H54 (cell line): ENCODE measurements around the gene ATL3.
A peak's percentile ranks its signal among the peaks of the same experiment; 100 is the strongest.
"Not testable (repeated sequence)": the region's sequence is repeated elsewhere in the genome, so short reads cannot be mapped to it uniquely, and the experiment has no call there.

Experiments
- DNase-seq: peaks from one replicate; pipeline ENCODE4 v3.0.0; 2011; ENCODE audit warnings: low spot score, mixed read lengths; ENCODE audit not compliant: insufficient read length
- FAIRE-seq: peaks from 3 replicates; lab custom pipeline; 2011; peaks lifted over from hg19 to GRCh38; lab: Jason Lieb, UNC
- POLR2A ChIP-seq: IDR thresholded peaks from 2 replicates; pipeline ENCODE4 v1.6.1; 2011; ENCODE audit warnings: low read depth, mild to moderate bottlenecking, low read length

ATL3 gene

DNA sequence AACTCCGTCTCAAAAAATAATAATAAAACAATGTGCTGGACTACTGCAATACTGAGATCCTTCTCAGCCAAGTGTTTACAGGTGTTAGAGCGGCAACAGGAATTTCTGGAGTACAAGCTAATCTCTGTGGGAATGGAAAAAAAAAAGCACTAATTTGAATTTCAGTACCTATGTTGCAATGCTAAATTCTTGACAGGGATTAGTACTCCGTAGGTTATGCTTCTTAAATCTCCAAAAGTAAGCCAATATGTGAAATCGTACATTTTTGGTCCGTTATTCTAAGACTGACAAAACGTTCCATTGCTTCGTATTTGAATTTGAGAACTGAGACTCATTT, 1.1 kb downstream of the ATL3 start:
- FAIRE-seq (no peak), DNase-seq (no peak)
- no peak for TF ChIP-seq POLR2A

- TF ChIP-seq POLR2A = no peak
- peak; percentile 91 for FAIRE-seq
- peak; percentile 76 for DNase-seq
These were observed 3.0 kb downstream of the ATL3 start for GRCh38 chr11:63667995-63668795.

DNA sequence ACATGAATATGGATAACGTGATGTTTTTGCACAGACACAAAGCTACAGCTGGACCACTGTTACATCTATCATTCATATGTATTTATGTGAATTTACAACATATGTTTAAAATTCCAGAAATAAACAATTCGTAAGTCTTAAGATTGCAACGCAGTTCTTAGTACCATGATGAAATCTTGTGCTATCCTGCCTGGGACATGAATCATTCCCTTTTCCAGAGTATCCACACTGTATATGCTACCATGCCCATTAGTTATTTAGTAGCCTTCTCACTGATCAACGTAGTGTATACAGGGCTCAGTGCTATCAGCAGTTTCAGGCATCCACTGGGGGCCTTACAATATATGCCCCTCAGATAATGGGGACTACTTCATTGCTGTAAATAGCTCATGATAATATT, 4.3 kb downstream of the ATL3 start:
- FAIRE-seq = no peak
- no peak for TF ChIP-seq POLR2A
- DNase-seq = no peak

- peak; percentile 84 for DNase-seq
- peak; percentile 91 for FAIRE-seq
These were observed 7.4 kb downstream of the ATL3 start for GRCh38 chr11:63663809-63664208.

DNA sequence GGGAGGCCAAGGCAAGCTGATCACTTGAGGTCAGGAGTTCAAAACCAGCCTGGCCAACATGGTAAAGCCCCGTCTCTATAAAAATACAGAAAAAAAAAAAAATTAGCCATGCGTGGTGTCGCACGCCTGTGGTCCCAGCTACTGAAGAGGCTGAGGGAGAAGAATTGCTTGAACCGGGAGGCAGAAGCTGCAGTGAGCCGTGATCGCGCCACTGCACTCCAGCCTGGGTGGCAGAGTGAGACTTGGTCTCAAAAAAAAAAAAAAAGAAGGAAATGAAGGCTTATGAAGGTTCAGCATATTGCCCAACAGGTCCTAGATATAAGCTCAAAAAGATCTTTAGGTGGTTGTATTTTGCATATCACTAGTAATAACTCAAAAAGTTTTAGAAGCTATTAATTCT, 10.2 kb downstream of the ATL3 start:
- no peak for TF ChIP-seq POLR2A
- FAIRE-seq (no peak), DNase-seq (no peak)

More at GRCh38 chr11:63663809-63664208, 7.4 kb downstream of the ATL3 start:
- TF ChIP-seq POLR2A = no peak

- TF ChIP-seq POLR2A = no peak
- FAIRE-seq = no peak
- DNase-seq = no peak
These were observed 18.5 kb downstream of the ATL3 start for GRCh38 chr11:63652671-63653070.

DNA sequence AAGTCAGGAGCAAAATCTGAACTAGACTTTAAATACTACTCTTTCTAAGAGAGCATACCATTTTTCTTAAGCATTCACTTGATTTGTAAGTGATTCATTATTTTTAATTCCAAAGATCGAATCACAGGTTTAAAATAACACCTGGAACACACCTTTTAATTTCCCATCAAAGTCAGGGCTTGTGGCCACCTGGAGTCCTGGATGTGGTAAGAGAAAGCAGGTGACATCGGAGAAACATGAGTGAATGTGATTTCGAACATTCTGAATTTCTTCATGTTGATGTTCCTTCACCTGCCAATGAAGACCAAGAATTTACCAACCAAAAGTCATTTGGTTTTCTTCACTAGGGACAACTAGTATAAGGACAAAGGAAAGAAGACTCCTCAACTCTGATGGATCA, 28.0 kb downstream of the ATL3 start:
- peak; percentile 11 for FAIRE-seq
- no peak for TF ChIP-seq POLR2A
- no peak for DNase-seq

DNA sequence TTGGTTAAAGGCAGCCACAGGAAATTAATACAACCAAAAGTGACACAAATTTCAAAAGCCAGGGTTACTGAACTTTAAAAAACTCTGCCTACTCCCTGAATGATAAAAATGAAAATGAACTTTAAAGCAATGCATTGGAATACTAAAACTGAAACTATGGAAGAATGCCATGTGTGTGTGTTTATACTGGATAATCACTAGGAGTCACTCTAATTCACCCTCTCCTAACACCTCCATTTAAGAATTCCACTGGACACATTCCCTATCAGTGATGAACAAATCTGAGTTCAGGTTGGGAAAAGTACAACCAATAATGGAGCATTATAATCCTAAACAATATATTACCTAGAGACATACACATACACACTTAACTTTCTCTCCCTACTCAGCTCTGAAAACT, 29.4 kb downstream of the ATL3 start:
- no peak for DNase-seq
- peak; percentile 84 for FAIRE-seq
- TF ChIP-seq POLR2A = no peak

DNA sequence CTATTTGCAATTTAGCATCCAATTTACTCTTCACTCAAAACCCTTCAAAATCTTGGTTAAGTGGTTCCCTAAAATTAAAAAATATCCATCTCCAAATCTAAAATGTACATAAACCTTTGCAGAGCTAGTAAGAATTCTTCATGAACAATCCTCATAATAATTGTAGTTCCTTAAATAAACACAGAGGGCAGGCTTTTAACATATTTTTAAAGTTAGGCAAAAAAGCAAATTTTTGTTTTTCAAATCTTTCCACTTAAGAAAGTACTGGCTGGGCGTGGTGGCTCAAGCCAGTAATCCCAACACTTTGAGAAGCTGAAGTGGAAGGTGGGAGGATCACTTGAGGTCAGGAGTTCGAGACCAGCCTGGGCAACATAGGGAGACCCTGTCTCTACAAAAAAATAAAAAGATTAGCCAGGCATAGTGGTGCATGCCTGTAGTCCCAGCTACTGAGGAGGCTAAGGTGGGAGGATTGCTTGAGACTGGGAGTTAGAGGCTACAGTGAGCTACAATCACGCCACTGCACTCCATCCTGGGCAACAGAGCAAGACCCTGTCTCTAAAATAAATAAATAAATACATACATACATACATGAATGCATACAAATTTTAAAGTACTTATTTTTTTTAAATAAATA, 31.9 kb downstream of the ATL3 start:
- no peak for TF ChIP-seq POLR2A
- DNase-seq (no peak), FAIRE-seq (no peak)

GRCh38 chr11:63638436-63638835, 32.7 kb downstream of the ATL3 start:
- FAIRE-seq, DNase-seq: not testable (repeated sequence)

DNA sequence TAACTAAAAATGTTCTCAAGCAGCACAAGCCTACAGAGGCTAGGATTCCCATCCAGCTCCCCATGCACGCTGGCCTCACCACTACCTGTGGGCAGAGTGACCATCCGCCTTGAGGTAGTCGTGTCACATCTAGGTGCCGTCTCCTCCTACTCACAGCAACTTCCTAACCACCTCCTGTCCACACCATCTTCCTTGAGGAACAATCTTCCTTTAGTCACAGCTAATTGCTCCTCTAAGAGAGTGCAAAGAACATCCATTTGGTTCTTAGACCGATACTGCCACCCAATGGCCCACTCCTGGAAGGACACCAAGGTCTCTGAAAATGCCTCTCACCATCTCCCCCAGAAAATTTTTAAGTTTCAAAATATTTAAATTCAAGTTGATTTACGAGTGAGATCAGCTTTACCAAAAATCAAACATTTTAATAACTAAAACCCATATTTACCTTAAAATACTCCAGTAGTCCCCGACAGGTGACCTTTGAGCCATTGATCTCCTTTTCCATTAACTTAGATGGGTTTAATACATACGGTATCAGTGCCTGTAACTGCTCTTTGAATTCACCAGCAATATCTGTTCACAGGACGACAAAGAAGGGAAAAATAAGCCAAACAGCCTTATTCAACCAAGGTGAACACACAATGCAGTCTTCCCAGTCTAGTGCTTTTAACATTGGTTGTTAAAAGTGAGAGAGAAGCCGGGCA, 35.3 kb downstream of the ATL3 start:
- no peak for TF ChIP-seq POLR2A
- FAIRE-seq (peak; percentile 73), DNase-seq (peak; percentile 61)

- FAIRE-seq = no peak
- no peak for DNase-seq
- TF ChIP-seq POLR2A = no peak
These were observed 41.8 kb downstream of the ATL3 start for GRCh38 chr11:63629426-63629825.

- no peak for FAIRE-seq
These were observed 47.5 kb downstream of the ATL3 start for GRCh38 chr11:63623513-63624140.

GRCh38 chr11:63622323-63622722, 48.9 kb downstream of the ATL3 start:
- DNase-seq (no peak), FAIRE-seq (no peak)

More at GRCh38 chr11:63623513-63624140, 47.5 kb downstream of the ATL3 start:
- no peak for DNase-seq
- no peak for TF ChIP-seq POLR2A

More at GRCh38 chr11:63622323-63622722, 48.9 kb downstream of the ATL3 start:
- TF ChIP-seq POLR2A = no peak
